Measurements from ENCODE around the gene COMMD9. TPM values are rescaled to one million over a fixed set of nuclear protein-coding genes. Genes with fewer than 3 reads are reported as not detected.

COMMD9 gene
- total RNA-seq, 1 donor from 2014 or later: 61.0 TPM

DNA sequence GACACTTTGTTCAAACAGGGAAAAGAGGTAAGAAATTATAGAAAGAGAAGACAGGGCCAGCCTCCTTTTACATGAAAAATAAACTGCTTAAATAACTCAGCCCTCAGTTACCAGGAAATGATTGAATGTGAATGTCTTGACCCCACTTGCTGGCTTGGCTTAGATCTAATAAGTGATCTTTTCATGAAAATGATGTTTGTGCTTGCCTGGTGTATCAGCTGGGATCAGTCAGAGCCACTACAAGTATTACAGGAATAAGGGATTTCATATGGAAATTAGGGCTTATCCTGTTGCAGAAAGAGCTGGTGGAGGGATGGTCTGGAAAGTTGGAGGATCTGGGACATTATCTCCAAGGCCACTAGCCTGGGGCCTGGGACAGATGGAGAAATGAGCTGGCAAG is 51.8 kb downstream of the COMMD9 start:
- H3K27me3 Mint-ChIP-seq: peaks cover 8% of the 10 kb centered on the region
- ChIA-PET CTCF (no interaction called here), POLR2A (no interaction called here)
- no peaks in the 10 kb centered on the region for H3K4me1 Mint-ChIP-seq
- ATAC-seq (ENCODE audit: low read depth): no peak
- peaks cover 2% of the 10 kb centered on the region for H3K9me3 Mint-ChIP-seq
- H3K27ac Mint-ChIP-seq: no peak overlapping the region
- no peak overlapping the region for H3K4me3 Mint-ChIP-seq
- TF ChIP-seq, protein P1, sequence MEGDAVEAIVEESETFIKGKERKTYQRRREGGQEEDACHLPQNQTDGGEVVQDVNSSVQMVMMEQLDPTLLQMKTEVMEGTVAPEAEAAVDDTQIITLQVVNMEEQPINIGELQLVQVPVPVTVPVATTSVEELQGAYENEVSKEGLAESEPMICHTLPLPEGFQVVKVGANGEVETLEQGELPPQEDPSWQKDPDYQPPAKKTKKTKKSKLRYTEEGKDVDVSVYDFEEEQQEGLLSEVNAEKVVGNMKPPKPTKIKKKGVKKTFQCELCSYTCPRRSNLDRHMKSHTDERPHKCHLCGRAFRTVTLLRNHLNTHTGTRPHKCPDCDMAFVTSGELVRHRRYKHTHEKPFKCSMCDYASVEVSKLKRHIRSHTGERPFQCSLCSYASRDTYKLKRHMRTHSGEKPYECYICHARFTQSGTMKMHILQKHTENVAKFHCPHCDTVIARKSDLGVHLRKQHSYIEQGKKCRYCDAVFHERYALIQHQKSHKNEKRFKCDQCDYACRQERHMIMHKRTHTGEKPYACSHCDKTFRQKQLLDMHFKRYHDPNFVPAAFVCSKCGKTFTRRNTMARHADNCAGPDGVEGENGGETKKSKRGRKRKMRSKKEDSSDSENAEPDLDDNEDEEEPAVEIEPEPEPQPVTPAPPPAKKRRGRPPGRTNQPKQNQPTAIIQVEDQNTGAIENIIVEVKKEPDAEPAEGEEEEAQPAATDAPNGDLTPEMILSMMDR (IDR thresholded peaks at IDR 0.05): no peak
- intact Hi-C loops (cut with micrococcal nuclease): no loop called here
- H3K36me3 Mint-ChIP-seq (ENCODE audit: low read depth): no peaks in the 10 kb centered on the region
- no peak for DNase-seq

DNA sequence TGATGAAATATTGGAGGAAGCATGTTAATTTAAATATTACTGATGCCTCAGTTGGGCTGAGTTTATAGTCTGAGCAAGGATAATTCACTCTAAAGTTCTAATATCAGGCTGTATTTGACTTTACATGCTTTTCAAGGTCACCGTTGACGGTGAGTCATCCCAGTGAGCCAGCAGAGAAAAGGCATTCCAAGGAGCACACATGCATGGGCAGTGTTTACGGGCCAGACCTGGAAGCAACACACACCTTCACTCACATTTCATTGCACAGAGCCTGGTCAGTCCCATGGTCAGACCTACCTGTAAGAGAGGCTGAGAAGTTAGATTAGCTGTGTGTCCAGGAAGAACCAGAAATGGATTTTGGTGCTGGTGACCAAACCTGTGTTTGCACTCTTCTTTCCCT is 53.5 kb downstream of the COMMD9 start:
- Mint-ChIP-seq H3K27me3 (peaks cover 4% of the 10 kb centered on the region), H3K9me3 (peaks cover 2% of the 10 kb centered on the region), H3K27ac (no peak overlapping the region), H3K4me3 (no peak overlapping the region), H3K4me1 (no peaks in the 10 kb centered on the region), H3K36me3 (ENCODE audit: low read depth) (no peaks in the 10 kb centered on the region)
- POLR2A ChIA-PET: no interaction called here
- no peak for DNase-seq
- TF ChIP-seq, protein P1 (IDR thresholded peaks at IDR 0.05): no peak
- no peak for ATAC-seq (ENCODE audit: low read depth)
- CTCF ChIA-PET: no interaction called here
- intact Hi-C loops (cut with micrococcal nuclease): no loop called here

DNA sequence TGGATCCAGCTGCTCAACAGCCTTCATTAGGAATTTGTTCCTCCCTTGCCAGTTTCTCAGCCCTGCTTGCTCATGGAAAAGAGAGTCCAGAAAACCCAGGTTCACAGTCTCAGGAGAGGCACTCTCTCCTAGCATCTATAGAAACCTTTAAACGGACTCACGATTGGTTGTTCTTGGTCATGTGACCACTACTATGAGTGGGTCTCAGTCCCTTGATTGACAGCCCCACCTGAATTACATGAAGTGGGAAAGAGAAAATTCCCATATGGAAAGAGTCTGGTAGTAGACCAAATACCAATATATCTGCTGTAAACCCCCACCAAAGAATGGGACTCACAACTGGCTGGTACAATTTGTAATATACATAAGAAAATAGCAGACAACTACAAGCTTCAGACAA is 54.4 kb downstream of the COMMD9 start:
- TF ChIP-seq, protein P1 (IDR thresholded peaks at IDR 0.05): no peak
- DNase-seq (no peak), ATAC-seq (ENCODE audit: low read depth) (no peak)
- ChIA-PET CTCF (no interaction called here), POLR2A (no interaction called here)
- Mint-ChIP-seq H3K4me3 (no peak overlapping the region), H3K9me3 (peaks cover 2% of the 10 kb centered on the region), H3K4me1 (no peaks in the 10 kb centered on the region), H3K27me3 (peaks cover 4% of the 10 kb centered on the region), H3K36me3 (ENCODE audit: low read depth) (no peaks in the 10 kb centered on the region), H3K27ac (no peak overlapping the region)
- intact Hi-C loops (cut with micrococcal nuclease): no loop called here

DNA sequence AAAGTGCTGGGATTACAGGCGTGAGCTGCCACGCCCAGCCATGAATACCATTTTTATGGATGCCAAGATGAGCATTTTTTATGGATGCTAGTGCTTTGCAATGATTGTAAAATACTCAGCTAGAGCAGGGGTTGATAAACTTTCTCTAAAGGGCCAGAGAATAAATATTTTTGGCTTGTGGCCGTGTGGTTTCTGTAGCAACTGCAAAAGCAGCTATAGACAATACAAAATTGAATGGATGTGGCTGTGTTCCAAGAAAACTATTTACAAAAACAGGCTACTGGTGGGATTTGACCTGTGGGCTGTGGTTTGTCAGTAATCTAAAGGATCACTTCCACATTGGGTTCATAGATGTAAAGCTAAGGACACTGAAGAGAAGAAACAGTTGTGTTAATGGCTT is 56.0 kb downstream of the COMMD9 start:
- POLR2A ChIA-PET: no interaction called here
- no peak overlapping the region for H3K4me3 Mint-ChIP-seq
- intact Hi-C loops (cut with micrococcal nuclease): no loop called here
- no peak for ATAC-seq (ENCODE audit: low read depth)
- TF ChIP-seq, protein P1 (IDR thresholded peaks at IDR 0.05): no peak
- no peaks in the 10 kb centered on the region for H3K4me1 Mint-ChIP-seq
- H3K9me3 Mint-ChIP-seq: no peaks in the 10 kb centered on the region
- peaks cover 4% of the 10 kb centered on the region for H3K27me3 Mint-ChIP-seq
- CTCF ChIA-PET: no interaction called here
- H3K27ac Mint-ChIP-seq: no peak overlapping the region
- DNase-seq: no peak
- no peaks in the 10 kb centered on the region for H3K36me3 Mint-ChIP-seq (ENCODE audit: low read depth)

DNA sequence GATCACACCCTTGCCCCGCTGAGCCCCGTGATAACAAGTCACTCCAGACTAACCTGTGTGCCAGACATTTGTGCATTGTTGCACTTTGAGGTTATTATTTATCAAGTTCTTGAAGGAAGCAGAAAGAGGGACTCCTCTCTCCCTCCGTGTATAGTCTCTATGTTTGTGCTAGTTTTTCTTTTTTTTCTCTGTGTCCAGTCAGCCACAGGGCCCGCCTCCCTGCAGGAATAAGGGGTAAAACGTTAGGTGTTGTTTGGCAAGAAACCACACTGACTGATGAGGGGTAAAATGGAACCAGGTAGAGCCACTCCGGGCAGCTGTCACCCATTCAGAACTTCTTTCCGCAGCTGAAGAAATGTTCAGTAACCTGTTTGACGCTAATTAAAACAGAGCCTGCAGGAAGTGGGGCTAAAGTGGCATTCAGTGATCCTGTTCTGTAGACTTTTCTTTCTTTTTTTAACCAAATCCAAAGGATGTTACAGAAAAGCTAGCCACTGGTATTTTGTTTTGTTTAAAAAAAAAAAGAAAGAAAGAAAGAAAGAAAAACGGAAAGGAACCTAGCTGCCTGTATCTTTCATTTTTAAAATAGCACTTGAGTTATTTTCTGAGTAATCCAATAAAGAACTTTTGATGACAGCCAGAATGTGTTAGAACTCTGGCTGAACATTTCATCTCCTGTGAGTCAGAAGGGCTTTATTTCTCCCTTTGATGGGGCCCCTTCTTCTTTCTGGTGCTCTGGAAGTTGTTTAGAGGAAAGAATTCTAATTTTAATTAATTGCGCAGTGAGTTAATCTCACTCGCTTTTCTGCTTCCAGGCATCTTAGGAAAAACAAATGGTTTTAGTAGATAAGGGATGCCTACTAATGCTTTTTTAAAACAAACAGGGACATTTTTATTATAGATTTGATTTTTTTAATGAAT is 58.2 kb downstream of the COMMD9 start:
- H3K9me3 Mint-ChIP-seq: no peaks in the 10 kb centered on the region
- no peak for ATAC-seq (ENCODE audit: low read depth)
- DNase-seq: no peak
- TF ChIP-seq, protein P1 (IDR thresholded peaks at IDR 0.05): no peak
- POLR2A ChIA-PET: no interaction called here
- no peak overlapping the region for H3K4me3 Mint-ChIP-seq
- no peaks in the 10 kb centered on the region for H3K36me3 Mint-ChIP-seq (ENCODE audit: low read depth)
- no peak overlapping the region for H3K27ac Mint-ChIP-seq
- no peaks in the 10 kb centered on the region for H3K4me1 Mint-ChIP-seq
- intact Hi-C loops (cut with micrococcal nuclease): no loop called here
- CTCF ChIA-PET: no interaction called here
- peaks cover 2% of the 10 kb centered on the region for H3K27me3 Mint-ChIP-seq

All from activated B cell treated with CpG ODN at 0.5 μM for 24 hours (primary cell).